Renal cortical epithelial cell (primary cell): ENCODE measurements around the gene PRKAG3. TPM values are rescaled to one million over a fixed set of nuclear protein-coding genes. Genes with fewer than 3 reads are reported as not detected.

Source experiments
- DNase-seq: peaks from one replicate; pipeline ENCODE4 v3.0.0-alpha.2; 2011; ENCODE audit warnings: low read depth
- total RNA-seq: library from RNA; depleted of rRNA; stranded (reverse); fragments of >200 nt; gene quantifications from 2 replicates; pipeline ENCODE4 v1.2.3, GENCODE V29; 2014

PRKAG3 gene
- total RNA-seq, 1 donor from 2014 or later: not detected

DNA sequence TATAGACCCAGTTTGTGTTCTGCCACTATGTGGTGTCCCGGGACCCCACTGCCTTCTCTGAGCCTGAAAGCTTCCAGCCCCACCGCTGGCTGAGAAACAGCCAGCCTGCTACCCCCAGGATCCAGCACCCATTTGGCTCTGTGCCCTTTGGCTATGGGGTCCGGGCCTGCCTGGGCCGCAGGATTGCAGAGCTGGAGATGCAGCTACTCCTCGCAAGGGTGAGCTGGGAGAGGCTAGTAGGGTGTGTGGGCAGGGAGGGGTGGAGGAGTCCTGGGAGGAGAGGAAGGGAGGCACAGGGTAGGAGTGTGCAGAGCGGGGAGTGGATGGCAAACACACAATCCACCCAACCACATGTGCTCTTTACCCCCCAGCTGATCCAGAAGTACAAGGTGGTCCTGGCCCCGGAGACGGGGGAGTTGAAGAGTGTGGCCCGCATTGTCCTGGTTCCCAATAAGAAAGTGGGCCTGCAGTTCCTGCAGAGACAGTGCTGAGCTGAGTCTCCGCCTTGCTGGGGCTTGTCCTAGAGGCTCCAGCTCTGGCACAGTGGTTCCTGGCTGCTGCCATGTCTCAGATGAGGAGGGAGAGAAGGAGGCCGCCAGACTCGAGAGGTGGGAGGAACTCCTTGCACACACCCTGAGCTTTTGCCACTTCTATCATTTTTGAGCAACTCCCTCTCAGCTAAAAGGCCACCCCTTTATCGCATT is 16.9 kb downstream of the PRKAG3 start:
- DNase-seq: no peak

GRCh38 chr2:218813771-218814460 is 17.7 kb downstream of the PRKAG3 start:
- no peak for DNase-seq

- DNase-seq: no peak
These were observed 18.7 kb downstream of the PRKAG3 start for GRCh38 chr2:218812861-218813260.

DNA sequence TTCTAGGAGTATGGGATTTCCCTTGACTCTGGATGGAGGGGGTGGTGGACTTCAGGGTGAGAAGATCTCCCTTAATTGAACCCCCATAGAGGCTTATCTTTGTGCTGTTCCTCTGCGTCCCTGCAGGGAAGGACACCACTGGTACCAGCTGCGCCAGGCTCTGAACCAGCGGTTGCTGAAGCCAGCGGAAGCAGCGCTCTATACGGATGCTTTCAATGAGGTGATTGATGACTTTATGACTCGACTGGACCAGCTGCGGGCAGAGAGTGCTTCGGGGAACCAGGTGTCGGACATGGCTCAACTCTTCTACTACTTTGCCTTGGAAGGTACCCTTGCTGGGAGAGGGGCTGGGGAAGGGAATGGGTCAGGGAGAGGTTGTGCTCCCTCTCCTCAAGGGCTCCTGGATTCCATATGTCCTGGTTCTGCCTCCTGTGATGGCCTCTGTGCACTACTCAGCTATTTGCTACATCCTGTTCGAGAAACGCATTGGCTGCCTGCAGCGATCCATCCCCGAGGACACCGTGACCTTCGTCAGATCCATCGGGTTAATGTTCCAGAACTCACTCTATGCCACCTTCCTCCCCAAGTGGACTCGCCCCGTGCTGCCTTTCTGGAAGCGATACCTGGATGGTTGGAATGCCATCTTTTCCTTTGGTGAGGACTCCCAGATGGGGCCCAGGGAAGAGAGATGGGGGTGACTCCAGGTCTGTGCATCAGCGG is 19.3 kb downstream of the PRKAG3 start:
- no peak for DNase-seq

GRCh38 chr2:218811382-218811781 is 20.2 kb downstream of the PRKAG3 start:
- DNase-seq: no peak

GRCh38 chr2:218810256-218810655 is 21.3 kb downstream of the PRKAG3 start:
- no peak for DNase-seq

DNA sequence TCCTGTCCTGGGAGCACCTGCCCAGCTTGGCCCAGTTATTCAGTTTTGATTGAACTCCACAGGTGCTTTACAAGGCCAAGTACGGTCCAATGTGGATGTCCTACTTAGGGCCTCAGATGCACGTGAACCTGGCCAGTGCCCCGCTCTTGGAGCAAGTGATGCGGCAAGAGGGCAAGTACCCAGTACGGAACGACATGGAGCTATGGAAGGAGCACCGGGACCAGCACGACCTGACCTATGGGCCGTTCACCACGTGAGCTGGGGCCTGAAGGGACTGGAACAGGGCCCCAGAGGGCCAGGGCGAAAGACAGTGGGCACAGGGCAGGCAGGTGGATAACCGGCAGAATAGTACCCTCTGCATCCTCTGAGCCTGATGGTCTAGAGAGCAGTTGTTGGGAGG is 22.1 kb downstream of the PRKAG3 start:
- no peak for DNase-seq

- no peak for DNase-seq
These were observed 24.0 kb downstream of the PRKAG3 start for GRCh38 chr2:218807626-218808025.

DNA sequence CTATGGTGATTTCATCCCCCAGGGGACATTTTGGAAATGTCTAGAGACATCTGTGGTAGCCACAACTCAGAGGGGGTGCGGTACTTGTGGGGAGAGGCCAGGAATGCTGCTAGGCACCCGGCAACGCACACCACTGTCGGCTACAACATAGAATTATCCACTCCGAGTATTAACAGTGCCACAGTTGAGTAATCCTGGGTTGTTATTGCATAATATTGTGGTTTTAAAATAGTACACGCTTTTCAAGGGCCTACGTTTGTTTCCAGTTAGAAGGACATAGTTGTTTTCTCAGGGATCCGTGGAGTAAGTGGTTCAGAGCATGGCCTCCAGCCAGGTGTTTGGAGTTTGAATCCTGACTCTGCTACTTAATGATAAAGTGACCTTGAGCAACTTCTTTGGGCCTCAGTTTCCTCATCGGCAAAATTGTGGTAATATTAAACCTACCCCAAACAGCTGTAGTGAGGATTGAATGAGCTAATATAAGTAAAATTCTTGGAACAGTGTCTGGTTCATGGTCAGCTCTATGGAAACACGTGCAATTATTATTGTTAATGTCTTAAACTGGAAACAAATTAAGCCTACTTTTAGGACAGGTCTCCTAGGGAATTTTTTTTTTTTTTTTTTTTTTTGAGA is 25.1 kb downstream of the PRKAG3 start:
- peak; percentile 99 for DNase-seq

GRCh38 chr2:218805627-218806026 is 26.0 kb downstream of the PRKAG3 start:
- DNase-seq: peak; percentile 75

GRCh38 chr2:218804817-218805216 is 26.8 kb downstream of the PRKAG3 start:
- DNase-seq: no peak

DNA sequence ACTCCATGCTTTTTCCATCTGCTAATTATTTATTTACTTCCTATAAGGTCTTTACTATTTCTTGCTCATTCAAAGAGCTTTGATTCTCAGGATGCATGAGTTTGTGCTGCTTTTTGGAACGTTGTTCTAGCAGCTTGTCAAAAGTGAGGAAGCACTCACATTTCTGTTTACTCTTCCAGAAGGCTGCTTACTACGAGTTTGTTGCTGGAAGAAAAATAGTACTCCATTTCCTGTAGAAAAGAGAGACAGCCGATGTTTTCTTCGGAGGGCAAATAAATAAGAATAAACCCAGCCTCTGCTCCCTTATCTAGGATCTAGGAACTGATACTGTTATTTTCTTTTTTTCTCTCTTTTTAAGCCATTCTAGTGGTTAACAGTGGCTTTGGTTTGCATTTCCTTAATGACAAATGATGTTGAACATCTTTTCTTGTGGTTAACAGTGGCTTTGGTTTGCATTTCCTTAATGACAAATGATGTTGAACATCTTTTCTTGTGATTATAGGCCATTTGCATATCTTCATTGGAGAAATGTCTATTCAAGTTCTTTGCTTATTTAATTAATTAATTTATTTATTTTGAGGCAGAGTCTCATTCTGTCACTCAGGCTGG is 29.1 kb downstream of the PRKAG3 start:
- DNase-seq: no peak

DNA sequence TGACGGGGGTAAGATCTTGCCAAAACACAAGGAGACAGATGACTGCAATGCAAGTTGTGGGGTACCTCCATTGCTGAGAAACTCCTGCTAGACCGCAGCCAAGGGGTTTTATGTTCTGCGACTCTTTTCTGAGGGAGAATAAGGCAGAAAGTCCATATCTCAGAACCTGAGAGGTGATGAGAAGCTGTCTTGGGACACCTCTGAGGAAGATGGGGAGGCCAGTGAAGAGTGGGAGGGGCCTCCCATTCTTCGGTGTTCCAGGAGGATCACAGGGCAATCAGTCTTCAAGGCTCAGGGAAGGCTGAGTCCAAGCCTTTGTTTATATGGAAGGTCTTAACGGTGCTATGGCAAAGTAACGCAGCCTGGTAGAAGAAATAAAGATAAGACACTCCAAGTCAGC is 31.6 kb downstream of the PRKAG3 start:
- no peak for DNase-seq

- no peak for DNase-seq
These were observed 32.7 kb downstream of the PRKAG3 start for GRCh38 chr2:218798767-218799504.

- DNase-seq: no peak
These were observed 34.9 kb downstream of the PRKAG3 start for GRCh38 chr2:218796691-218797090.

DNA sequence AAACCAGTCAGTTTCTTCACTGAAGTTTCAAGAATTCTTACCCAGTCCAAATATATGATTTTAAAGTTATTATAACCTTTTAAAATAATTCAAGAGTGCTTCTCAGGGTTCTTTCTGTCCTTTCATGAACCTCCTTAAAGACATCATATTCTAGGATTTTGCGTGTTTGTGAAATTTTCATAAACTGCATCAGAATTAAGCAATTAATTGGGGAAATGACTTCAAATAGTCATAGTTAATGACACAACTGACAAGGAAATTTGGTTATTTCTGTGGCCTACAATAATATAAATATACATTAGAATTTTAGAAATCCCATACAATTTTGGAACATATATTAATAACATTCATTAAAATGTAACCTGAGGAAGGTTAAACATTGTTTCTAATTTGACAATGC is 39.2 kb downstream of the PRKAG3 start:
- no peak for DNase-seq

DNA sequence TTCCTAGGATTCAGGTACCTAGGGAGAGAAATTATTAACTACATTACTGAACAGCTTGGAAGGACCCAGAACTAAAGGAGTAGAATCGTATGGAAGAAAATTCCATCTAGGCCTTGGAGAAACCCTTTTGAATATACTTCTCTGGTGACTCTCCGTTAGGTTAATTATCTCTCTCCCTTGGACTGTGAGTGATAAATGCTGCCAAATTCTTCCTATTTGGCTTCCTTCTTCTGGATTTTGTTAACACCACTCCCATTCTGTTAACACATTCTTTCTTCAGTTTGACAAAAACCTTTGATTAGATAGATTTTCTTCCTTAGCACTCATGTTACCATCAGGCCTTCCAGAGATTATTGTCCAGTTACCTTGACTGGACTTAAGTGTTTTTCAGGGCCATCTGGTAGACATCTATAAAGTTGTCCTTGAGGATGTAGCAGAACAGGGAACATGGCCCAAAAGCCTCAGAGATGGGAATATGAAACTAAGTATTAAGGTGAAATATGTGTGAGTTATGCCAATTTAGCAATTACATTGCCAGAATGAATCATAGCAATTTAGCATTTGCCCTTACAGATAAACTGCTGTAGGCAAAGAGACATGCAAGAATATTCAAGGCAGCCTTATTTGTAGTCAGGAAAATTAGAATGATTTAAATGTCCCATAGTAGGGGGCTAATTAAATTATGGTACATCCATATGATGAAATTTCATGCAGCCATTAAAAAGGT is 42.9 kb downstream of the PRKAG3 start:
- DNase-seq: no peak

GRCh38 chr2:218786133-218786532 is 45.5 kb downstream of the PRKAG3 start:
- DNase-seq: no peak

GRCh38 chr2:218785103-218785502 is 46.5 kb downstream of the PRKAG3 start:
- DNase-seq: peak; percentile 46

- no peak for DNase-seq
These were observed 47.9 kb downstream of the PRKAG3 start for GRCh38 chr2:218783688-218784087.

DNA sequence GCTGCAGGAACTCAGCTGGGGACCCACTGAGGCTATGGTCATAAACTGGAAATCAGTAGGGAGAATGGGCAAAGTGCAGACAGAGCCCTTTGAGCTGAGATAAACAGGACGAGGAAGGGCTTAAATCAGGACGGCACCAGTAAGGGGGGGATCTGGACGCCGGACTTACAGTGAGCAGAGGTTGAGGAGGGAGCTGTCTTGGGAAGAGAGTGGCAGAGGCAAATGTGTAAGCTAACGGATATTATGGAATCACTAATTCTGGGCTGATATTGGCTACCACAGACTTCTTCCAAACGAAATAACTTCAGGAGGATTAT is 49.1 kb downstream of the PRKAG3 start:
- DNase-seq: no peak
